Measurements from ENCODE around the gene YPEL2.
"Not testable (repeated sequence)": the region's sequence is repeated elsewhere in the genome, so short reads cannot be mapped to it uniquely, and the experiment has no call there.

Gene YPEL2

DNA sequence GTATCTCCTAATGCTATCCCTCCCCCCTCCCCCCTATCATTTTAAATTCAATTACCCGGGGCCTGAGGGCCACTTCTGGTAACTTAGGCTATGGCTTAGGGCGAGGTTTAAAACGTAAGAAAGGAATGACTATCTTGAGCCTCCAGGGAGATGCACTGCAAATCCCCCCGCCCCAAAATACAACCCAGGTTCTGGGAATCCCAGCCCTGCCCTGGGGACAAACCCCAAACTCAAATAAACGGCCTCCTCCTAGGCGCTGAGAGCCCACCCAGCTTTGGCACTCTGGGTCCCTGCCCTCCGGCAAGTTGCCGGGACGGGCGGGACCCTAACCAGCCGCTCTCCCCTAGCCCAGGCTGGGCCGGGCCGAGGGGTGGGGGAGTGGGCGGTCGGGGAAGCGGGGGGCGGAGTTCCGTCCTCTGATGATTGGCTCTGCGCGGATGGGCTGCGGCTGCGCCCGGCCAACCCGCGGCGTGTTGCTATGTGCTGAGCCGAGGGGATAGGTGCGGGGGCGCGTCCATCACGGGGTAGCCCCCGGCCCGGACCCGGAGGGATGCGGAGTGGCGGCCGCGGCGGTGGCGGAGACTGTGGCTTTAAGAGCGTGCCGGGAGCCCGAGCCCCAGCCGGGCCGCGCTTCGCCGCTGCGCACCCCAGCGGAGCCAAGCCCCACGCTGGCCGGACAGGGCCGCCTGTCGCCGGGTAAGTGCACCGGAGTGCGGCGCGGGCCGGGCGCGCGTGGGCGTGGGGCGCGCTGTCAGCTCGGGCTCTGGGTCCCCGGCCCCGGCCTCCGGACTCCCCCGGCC lies at the start of gene YPEL2:
TSS of gene YPEL2 (plus strand) at position 527 of the 800 bp plus-strand sequence. CDS start 21,755 bp downstream, outside the sequence.
- peak; percentile 100 for DNase-seq (ENCODE audit: low spot score)
- peak; percentile 98 for FAIRE-seq

- FAIRE-seq (no peak), DNase-seq (ENCODE audit: low spot score) (no peak)
Measured at GRCh38 chr17:59284317-59284716, 47.1 kb upstream of the YPEL2 start.

DNA sequence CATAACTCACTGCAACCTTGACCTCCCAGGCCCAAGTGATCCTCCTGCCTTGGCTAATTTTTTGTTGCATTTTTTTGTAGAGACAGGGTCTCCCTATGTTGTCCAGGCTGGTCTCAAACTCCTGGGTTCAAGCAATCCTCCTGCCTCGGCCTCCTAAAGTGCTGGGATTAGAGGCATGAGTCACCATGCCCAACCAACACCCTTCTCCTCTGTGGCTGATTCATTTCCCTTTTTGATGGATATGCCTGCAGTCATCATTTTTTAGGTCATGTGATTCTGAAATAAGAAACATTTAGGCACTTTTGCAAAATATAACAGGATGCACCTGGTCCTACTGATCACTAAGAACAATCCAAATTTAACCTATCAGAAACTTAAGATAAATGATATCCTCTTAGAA lies 44.0 kb upstream of the YPEL2 start:
- DNase-seq (ENCODE audit: low spot score) (peak; percentile 66), FAIRE-seq (no peak)

- no peak for DNase-seq (ENCODE audit: low spot score)
Measured at GRCh38 chr17:59287891-59288290, 43.6 kb upstream of the YPEL2 start.

DNA sequence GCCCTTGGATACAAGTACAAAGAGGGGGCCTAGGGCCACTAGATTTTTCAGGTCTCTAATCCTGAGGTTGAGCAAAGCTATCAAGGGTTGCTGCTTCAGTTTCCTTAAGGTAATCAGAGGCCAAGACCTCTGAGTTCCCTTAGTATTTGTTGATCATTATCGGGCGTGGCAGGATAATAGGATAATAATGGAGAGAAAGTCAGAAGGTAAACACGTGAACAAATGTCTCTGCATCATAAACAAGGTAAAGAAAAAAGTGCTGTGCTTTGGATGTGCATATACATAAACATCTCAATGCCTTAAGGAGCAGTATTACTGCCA lies 41.5 kb upstream of the YPEL2 start:
- DNase-seq (ENCODE audit: low spot score) (no peak), FAIRE-seq (no peak)

More at GRCh38 chr17:59287891-59288290, 43.6 kb upstream of the YPEL2 start:
- FAIRE-seq: no peak

DNA sequence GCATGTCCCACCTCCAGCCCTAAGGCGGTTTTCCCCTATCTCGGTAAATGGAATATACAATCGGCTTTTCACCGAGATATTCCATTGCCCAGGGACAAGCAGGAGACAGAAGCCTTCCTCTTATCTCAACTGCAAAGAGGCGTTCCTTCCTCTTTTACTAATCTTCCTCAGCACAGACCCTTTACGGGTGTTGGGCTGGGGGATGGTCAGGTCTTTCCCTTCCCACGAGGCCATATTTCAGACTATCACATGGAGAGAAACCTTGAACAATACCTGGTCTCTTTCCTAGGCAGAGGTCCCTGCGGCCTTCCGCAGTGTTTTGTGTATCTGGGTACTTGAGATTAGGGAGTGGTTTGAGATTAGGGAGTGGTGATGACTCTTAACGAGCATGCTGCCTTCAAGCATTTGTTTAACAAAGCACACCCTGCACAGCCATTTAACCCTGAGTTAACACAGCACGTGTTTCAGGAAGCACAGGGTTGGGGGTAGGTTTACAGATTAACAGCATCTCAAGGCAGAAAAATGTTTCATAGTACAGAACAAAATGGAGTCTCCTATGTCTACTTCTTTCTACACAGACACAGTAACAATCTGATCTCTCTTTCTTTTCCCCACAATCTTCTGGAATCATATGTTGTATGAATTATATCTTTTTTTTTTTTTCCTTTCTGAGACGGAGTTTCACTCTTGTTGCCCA lies 41.0 kb upstream of the YPEL2 start:
- DNase-seq (ENCODE audit: low spot score); FAIRE-seq: not testable (repeated sequence)

DNA sequence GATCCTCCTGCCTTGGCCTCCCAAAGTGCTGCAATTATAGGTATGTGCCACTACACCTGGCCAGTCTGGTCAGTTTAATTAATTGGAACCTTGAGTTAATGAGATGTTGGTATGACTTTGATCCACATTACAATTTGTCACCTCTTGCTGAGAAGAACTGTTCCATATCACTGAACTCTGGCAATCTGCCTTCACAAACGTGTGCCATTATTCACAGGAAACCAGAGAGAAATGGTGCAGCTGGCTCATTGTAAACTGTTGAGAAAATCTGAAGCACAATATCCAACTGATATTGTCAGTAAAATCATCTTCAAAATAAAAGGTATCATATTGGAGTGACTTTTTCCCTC lies 39.3 kb upstream of the YPEL2 start:
- DNase-seq (ENCODE audit: low spot score): no peak
- FAIRE-seq: peak; percentile 58

GRCh38 chr17:59296190-59296589 lies 35.3 kb upstream of the YPEL2 start:
- DNase-seq (ENCODE audit: low spot score) (no peak), FAIRE-seq (no peak)

DNA sequence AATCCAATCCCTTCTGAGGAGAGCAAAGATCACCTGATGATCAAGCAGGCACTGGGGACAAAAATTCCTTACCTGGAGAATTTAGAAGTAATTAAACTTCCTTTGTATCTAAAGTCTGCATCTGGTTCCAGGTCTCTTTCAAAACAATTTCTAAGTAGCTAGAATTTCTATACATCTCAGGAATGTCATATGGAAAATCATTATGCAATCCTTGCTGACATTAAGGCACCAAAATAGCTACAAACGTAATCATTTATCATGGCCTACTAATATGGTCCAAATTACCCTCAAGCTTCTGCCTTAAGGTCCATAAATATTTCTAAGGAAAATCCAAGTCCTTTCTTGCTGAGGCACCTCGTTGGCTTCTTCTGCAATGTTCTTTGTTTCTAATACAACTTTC lies 32.9 kb upstream of the YPEL2 start:
- no peak for DNase-seq (ENCODE audit: low spot score)
- no peak for FAIRE-seq

DNA sequence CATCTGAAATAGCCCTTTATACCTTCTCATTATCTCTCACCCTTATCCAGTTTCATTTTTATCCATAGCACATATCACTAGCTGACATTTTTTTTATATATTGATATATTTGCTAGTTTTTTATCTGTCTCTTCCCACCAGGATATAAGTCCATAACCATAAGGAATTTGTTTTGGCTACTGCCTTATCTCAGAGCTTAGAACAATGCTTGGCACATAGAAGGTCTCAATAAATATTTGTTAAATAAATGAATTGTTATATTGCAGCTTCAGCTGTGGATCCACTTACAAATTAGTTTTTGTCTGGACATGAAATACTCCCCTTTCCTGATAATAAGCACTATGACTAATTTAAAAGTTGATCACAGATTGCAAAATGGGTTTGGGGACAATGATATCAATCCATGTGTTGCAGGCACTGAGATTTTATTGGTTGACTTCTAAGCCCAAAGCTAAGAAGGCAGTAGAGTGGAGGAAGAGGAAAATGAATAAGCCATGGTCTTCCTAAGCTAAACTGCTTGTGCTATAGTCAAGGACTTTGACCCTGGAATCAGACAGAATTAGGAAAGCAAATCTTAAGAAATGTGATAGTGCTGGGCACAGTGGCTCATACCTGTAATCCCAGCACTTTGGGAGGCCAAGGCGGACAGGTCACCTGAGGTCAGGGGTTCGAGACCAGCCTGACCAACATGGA lies 31.9 kb upstream of the YPEL2 start:
- FAIRE-seq: no peak
- no peak for DNase-seq (ENCODE audit: low spot score)

DNA sequence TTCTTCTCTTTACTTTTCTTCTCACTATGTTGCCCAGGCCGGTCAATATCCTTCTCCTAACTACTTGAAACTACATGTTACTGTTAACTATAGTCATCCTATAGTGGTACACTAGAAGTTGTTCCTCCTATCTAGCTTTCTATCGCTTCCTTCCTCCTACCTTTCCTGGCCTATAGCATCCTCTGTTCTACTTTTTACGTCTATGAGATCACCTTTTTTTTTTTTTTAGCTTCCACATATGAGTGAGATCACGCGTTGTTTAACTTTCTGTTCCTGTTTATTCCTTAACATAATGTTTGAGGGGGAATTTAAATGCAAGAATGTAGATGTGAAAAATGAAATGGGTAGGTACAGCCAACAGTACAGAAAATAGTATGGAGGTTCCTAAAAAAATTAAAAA lies 30.5 kb upstream of the YPEL2 start:
- peak; percentile 30 for FAIRE-seq

GRCh38 chr17:59304811-59305210 lies 26.6 kb upstream of the YPEL2 start:
- FAIRE-seq (no peak), DNase-seq (ENCODE audit: low spot score) (no peak)

More for the DNA sequence above, 30.5 kb upstream of the YPEL2 start:
- DNase-seq (ENCODE audit: low spot score): no peak

- peak; percentile 78 for FAIRE-seq
Measured at GRCh38 chr17:59310263-59310920, 21.1 kb upstream of the YPEL2 start.

GRCh38 chr17:59311051-59311468 lies 20.4 kb upstream of the YPEL2 start:
- FAIRE-seq (peak; percentile 97), DNase-seq (ENCODE audit: low spot score) (peak; percentile 82)

More at GRCh38 chr17:59310263-59310920, 21.1 kb upstream of the YPEL2 start:
- DNase-seq (ENCODE audit: low spot score): no peak

DNA sequence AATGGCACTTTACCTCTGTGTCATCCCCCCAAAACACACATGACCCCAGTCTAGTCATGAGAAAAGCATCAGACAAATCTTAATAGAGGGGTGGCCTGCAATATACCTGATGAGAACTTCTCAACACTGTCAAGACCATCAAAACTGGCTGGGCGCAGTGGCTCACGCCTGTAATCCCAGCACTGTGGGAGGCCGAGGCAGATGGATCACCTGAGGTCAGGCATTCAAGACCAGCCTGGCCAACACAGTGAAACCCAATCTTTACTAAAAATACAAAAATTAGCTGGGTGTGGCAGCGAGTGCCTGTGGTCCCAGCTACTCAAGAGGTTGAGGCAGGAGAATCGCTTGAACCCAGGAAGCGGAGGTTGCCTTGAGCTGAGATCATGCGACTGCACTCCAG lies 19.9 kb upstream of the YPEL2 start:
- FAIRE-seq; DNase-seq (ENCODE audit: low spot score): not testable (repeated sequence)

DNA sequence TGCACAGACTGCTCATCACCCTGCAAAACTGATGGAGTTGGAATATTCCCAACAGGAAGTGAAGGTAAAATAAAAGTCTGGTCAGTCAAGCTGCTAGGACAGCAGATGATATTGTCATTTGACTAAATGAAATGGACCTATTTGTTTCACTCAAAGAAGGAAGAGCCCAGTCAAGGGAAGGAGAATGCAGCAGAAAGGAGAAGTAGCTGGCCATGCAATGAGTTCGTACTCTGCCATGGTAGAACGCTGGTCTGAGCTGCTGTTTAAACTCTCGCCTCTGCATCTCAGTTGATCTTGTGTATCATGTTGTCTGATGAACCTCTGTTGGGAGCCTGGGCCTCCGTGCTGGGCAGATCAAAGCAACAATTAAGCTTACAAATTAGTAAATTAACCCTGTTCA lies 15.6 kb upstream of the YPEL2 start:
- FAIRE-seq (no peak), DNase-seq (ENCODE audit: low spot score) (no peak)

- no peak for DNase-seq (ENCODE audit: low spot score)
- FAIRE-seq: peak; percentile 30
Measured at GRCh38 chr17:59327121-59327980, 4.1 kb upstream of the YPEL2 start.

DNA sequence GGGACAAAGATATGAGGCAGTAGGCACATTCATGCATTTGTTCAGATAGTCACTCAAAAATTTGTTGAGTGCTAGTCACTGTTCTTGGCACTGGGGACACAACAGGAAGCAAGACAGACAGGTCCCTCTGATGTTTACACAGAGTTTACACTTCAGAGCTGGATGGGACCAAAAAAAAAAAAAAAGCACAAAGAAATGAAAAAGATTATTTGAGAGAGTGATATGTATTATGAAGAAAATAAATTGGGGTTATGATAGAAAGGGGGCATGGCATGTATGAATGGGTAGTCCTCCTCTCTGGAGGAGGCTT lies 3.5 kb upstream of the YPEL2 start:
- FAIRE-seq: no peak

GRCh38 chr17:59328601-59329000 lies 2.9 kb upstream of the YPEL2 start:
- DNase-seq (ENCODE audit: low spot score) (no peak), FAIRE-seq (peak; percentile 50)

More for the DNA sequence above, 3.5 kb upstream of the YPEL2 start:
- peak; percentile 73 for DNase-seq (ENCODE audit: low spot score)

DNA sequence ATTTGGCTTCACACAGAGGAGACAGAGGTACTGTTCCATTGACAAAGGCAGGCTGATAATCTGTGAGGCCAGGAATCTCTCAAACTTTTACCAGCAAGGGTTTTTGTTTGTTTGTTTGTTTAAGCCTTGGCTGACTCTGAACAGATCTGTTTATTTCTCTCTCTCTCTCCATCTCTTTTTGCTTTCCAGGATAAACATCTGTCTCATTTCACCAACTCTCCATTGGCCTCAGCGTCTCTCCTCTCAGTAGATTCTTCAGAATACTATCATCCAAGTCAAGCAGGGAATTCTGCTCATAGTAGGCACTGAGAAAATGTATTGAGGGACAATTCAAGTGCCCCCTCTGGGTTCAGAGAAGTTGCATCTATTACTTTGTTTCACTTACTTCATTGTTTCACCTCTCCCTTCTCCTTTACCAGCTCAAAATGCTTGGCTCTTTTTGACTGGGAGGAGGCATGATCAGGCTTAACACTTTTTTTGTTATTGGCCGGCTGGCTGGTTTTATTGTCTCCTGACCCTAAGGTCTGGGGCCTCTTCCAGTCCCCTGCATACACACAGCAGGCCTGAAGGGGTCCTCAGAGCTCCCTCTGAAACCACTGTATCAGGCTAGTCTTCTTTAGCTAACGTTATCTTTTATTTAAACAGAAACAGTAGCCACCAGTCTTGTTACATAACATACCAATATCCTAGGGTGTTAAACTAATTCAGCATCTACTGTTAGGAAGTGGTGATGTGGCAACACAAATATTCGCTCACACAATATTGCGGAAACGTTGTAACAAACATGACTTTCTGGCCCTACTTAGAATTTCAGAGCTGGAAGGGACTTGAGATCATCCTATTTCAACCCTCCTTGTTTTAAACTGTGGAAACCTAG lies 2.0 kb upstream of the YPEL2 start:
- FAIRE-seq: peak; percentile 27
- DNase-seq (ENCODE audit: low spot score): peak; percentile 81
